Right forelimb (tissue), 1 donor: ENCODE results near the gene VEPH1.

Experiments used
- DNase-seq: peaks from one replicate; pipeline ENCODE4 v3.0.0-alpha.2; 2018

VEPH1 gene

GRCh38 chr3:157294491-157294890 lies 208.7 kb downstream of the VEPH1 start:
- DNase-seq: no peak

GRCh38 chr3:157290766-157291165 lies 212.4 kb downstream of the VEPH1 start:
- no peak for DNase-seq

DNA sequence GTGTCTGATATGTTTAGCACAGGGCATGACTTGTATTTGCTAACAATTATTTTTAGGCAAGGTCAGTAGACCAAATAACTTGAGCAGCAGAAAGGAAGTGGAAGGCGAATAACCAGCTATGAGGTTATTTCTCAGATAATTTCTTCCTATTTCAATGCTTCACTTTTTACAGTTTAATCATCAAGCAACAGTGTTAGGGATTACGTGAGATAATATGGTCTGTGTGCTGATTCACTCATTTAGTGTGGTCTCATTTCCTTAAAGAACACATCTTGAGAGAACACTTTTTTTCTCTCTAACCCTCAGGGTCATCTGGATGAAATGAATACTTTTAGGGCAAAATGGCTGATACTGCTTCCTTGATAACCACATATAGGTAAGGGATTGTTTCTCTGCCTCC lies 217.2 kb downstream of the VEPH1 start:
- no peak for DNase-seq

DNA sequence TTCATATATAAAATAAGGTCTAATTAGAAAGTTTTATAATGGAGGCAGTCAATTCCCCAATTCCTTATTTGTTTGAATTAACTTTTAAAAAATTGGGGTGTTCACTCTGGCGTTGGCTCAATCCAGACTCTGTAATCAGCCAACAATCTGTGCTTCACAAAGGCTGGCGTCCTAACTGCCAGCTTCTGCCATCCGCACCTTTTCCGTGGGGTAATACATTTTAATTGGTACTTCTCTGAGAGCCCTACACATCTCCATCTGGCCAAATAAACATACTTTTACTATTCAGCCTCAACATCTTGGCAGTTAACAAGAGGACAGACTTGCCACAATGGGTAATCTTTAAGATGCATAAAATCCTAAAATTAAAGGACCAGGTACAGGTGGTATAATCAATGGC lies 218.1 kb downstream of the VEPH1 start:
- DNase-seq: no peak

DNA sequence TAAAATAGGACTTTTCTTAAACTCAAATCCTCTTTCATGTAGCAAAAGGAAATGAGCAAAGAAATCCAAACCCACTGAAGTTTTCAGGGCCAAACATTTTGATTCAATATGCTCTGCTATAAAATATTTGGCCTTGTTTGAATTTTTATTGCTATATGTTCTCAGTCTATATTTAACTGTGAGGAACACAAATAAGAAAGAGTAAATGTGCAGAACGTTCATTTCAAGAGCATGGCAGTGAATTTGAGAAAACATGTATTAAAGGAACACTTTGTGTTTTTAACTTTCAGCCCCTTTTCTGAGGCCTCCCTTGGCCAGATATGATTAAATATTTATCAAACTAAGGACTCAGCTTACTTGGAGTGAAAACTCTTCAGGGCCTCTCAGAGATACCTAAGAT lies 218.5 kb downstream of the VEPH1 start:
- DNase-seq: no peak

GRCh38 chr3:157282261-157283191 lies 220.7 kb downstream of the VEPH1 start:
- DNase-seq: no peak

DNA sequence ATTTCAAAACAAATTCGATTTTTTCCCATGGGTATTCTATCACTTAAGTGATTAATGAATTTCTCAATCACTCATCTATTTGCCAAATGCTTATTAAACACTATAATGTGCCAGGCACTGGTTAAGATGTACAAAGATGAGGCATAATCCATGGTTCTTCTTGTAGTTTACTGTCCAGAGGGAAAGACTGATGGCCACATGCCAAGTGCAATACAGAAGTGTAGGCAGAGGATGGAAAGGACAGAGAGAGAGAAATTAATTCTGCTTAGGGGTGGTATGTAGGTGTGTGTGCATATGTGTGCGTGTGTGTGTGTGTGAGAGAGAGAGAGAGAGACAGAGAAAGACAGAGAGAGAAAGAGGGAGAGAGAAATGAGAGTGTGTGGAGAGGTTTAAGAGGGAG lies 222.4 kb downstream of the VEPH1 start:
- no peak for DNase-seq

- no peak for DNase-seq
Observed at GRCh38 chr3:157280354-157280753, 222.9 kb downstream of the VEPH1 start.

- no peak for DNase-seq
Observed at GRCh38 chr3:157279237-157279636, 224.0 kb downstream of the VEPH1 start.

GRCh38 chr3:157276801-157277200 lies 226.4 kb downstream of the VEPH1 start:
- no peak for DNase-seq

DNA sequence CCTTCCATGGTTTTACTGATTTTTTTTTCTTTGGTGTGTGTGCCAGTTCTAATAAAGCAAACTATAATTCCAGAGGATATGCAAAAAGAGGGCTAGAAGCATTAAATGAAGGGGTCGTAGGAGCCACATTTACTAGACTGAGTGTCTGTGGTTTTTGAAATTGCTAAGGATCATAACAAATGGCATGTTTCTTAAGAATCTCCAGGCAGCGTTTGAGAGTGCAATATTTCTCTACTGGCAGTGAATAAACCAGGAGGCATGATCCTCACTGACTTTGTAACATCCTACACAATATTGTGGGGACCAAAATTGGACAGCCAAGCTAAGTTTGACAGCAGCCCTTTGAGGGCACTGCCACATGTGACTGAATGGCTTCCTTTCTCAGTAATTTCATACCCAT lies 227.4 kb downstream of the VEPH1 start:
- no peak for DNase-seq

- no peak for DNase-seq
Observed at GRCh38 chr3:157274644-157275137, 228.5 kb downstream of the VEPH1 start.

DNA sequence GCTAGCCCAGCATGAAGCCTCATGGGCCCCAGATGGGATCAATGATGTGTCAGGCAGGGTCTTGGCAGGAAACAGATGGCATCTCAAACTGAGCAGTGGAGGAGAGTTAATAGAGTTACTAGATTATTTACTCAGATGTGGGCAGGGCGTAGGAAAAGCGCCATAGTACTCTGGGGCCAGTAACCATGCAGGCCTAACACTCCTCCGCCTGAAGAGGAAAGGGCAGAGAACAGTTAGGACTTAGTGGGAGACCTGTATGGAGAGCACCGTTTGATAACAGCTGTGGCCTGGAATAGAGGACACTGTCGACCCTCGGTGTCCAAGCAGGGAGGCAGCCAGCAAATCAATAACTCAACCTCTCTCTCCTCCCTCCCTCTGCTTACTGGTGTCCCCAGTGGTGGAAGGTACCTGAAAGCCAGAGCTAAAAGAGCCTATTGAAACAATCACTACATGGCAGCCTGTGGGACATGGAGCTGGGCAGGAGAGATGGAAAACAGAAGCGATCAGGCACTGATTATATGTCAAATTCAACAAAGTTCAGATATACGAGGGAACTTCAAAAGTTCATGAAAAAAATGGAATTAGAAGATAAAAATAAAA lies 231.8 kb downstream of the VEPH1 start:
- DNase-seq: no peak

GRCh38 chr3:157268026-157268425 lies 235.2 kb downstream of the VEPH1 start:
- no peak for DNase-seq

GRCh38 chr3:157265931-157266330 lies 237.3 kb downstream of the VEPH1 start:
- DNase-seq: no peak

GRCh38 chr3:157263027-157263426 lies 240.2 kb downstream of the VEPH1 start:
- no peak for DNase-seq

- no peak for DNase-seq
Observed at GRCh38 chr3:157261000-157261399, 242.2 kb downstream of the VEPH1 start.

- DNase-seq: no peak
Observed at GRCh38 chr3:157259825-157260224, 243.4 kb downstream of the VEPH1 start.

DNA sequence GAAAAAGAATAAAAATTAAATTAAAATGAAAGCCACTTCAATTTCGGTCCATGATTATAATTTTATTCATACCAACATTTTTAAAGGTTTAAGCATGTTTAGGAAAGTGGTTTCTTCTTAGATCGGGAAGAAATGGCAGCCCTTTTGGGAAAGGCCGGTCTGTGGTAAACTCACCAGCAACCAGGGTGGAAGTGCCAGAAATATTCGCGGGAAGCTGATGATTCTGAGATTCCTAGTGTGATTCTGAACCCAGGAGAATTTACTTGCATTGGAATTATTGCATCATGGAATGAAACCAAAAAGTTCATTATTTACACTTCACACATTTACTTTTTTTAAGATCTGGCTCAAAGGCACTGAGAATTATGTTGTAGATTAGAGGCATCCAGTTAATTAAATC lies 246.1 kb downstream of the VEPH1 start:
- no peak for DNase-seq

DNA sequence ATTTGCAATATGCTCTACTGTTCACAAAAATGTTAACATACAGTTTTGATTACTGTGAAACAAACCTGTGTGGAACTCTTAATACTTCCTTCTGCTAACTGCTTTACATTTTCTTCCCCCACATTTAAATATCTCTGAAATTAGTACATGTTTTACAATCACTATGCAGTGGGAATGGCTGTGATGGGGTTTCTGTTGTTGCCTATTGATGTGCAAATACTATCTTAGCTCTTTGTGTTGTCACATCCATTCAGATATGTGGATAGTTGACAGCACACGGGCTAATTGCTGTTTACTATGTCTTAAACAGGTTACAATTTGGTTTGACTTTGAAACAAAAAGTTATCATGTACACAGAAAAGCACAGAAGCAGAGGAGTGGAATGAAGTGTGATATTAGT lies 247.4 kb downstream of the VEPH1 start:
- DNase-seq: no peak

GRCh38 chr3:157251685-157252084 lies 251.5 kb downstream of the VEPH1 start:
- no peak for DNase-seq

DNA sequence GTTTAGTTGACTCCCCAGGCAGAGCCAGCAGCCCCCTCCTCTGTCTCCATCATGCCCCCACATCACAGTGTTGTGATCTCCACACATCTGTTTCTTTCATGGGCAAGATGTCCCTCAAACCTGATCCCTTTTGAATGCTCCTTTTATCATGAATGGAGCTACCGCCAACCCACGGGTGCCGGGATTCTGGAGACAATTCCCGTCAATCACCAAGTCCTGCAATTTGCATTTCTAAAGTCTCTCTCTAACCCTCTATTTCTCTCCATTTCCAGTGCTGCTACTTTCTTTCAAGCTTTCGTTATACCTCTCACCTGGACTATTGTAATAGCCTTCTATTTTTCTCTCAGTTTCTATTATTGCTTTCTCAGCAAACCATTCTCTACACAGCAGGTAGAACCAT lies 253.6 kb downstream of the VEPH1 start:
- DNase-seq: no peak

GRCh38 chr3:157248590-157249422 lies 254.4 kb downstream of the VEPH1 start:
- no peak for DNase-seq
